Mononuclear cell (primary cell): ENCODE results near the gene CLASP1. TPM values are rescaled to one million over a fixed set of nuclear protein-coding genes. Genes with fewer than 3 reads are reported as not detected.
"Not testable (repeated sequence)": the region's sequence is repeated elsewhere in the genome, so short reads cannot be mapped to it uniquely, and the experiment has no call there.

ENCODE experiments used
- H3K27me3 ChIP-seq: 2 replicates; pipeline ENCODE4 v1.6.0; 2011; ENCODE audit warnings: low read length, control low read depth; ENCODE audit not compliant: insufficient read depth
- H3K4me1 ChIP-seq: 2 replicates; pipeline ENCODE4 v1.5.1; 2011; ENCODE audit warnings: mild to moderate bottlenecking, low read length, control low read depth; ENCODE audit not compliant: insufficient read depth
- H3K4me3 ChIP-seq: 2 replicates; pipeline ENCODE4 v1.5.1; 2011; ENCODE audit warnings: mild to moderate bottlenecking, low read length, moderate library complexity
- H3K9me3 ChIP-seq: 2 replicates; pipeline ENCODE4 v1.5.1; 2011; ENCODE audit warnings: low read depth, mild to moderate bottlenecking, control low read depth, low read length
- total RNA-seq: library from RNA; depleted of rRNA; stranded (reverse); fragments of >200 nt; gene quantifications from one replicate; pipeline ENCODE4 v1.2.3, GENCODE V29; 2012

The CLASP1 gene
- total RNA-seq, 1 donor: 74.6 TPM

DNA sequence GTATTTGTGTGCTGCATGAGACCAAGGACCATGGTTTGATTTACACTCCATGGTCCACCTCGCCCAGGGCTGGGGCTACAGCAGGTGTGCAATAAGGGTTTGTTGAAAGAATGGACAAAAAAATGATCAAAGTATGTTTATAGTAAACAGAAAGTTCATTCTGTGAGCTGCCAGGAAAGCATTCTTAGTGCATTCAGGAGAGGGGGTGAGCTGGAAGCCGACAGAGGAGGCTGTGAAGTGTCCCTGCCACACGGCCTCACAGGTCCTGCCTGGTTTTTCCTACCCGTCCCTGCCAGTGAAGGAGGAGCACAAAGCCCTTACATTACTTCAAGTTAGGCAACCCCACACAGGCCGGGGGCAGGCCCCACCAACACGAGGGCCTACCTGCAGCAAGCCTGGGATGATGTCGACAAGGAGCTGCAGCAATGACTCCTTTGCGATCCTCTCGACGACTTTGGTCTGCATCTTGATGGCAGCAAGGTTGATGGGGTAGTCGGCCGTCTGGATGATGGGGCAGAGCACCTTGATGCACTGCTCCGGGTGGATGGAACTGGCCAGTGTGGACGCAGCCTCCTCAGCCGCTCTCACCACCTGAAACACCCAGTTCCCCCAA is 301.0 kb downstream of the CLASP1 start:
- H3K9me3 ChIP-seq: no peaks in the 10 kb centered on the region
- H3K27me3 ChIP-seq: no peaks in the 10 kb centered on the region
- no peak overlapping the region for H3K4me3 ChIP-seq
- no peaks in the 10 kb centered on the region for H3K4me1 ChIP-seq

DNA sequence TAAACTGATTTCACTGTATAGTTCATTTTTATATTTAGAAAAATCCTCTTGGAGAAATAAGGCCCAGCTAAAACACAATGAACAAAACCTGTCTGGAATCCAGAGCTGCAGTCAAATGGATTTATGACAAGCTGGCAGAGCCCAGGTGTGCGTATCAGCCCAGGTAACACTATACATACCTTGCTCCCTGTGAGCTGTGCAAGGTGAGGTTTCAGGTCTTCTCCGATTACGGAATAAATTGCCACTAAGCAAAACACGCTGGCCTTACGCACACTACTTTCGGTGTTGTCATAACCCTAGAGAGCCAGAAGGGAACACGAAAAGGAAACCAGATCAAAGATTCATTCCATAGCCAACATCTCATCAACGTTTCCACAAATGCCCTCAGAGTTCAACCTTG is 302.4 kb downstream of the CLASP1 start:
- Histone ChIP-seq H3K4me1 (no peaks in the 10 kb centered on the region), H3K27me3 (no peaks in the 10 kb centered on the region), H3K4me3 (no peak overlapping the region), H3K9me3 (no peaks in the 10 kb centered on the region)

DNA sequence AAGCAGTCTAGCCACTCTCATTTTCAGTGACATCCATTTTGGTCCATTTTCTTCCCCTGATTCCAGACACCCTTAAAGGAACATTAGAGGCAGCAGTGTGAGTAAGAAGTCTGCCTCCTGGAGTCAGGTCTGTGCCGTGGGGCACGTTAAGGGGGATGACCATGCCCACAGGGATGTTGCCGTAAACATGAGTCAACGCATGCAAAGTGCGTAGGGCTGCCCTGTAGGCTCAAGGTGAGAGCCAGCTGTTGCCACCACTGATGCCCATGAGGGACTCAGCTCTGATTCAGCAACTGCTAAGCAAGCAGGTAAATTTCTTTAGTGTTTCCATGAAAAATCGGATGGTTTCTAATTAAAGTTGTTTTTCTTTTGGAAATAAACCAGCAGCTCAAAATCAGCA is 302.9 kb downstream of the CLASP1 start:
- H3K4me3 ChIP-seq: no peak overlapping the region
- no peaks in the 10 kb centered on the region for H3K27me3 ChIP-seq
- no peaks in the 10 kb centered on the region for H3K4me1 ChIP-seq
- H3K9me3 ChIP-seq: no peaks in the 10 kb centered on the region

DNA sequence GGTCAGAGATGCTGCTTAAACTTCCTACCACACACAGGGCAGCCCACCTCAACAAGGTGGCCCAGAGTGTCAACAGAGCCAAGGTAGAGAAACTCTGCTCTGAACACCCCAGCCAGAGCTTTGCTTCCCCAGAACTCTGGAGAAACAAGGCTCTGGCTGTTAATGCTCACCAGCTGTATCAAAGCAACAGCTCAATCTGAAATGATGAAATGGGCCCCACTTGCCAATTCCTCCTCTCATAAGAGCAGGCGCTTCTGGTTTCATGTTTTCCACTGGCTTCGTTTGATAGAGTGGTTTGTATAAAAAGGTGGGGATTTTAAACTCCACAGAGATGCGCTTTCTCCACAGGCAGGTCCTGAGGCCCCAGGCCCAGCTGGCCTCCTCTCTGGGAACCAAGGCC is 303.4 kb downstream of the CLASP1 start:
- H3K4me1 ChIP-seq: no peaks in the 10 kb centered on the region
- H3K9me3 ChIP-seq: no peaks in the 10 kb centered on the region
- no peaks in the 10 kb centered on the region for H3K27me3 ChIP-seq
- H3K4me3 ChIP-seq: no peak overlapping the region

DNA sequence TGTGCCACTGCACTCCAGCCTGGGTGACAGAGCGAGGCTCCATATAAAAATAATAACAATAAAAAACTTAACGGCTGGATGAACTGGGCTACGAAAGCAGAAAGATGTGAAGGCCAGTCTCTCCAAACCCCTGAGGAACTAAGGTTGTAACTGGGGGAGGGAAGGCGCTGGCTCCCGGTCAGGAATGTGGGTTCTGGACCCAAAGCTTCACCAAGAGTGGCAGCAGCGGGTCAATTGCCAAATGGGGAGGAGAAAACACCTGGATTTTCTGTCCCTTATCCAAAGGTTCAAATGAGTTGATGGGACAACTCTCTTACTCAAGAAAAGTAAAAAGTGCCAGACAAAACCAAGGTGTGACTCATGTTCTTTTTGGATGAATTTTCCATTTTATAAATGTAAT is 304.2 kb downstream of the CLASP1 start:
- H3K4me3 ChIP-seq: no peak overlapping the region
- no peaks in the 10 kb centered on the region for H3K9me3 ChIP-seq
- H3K27me3 ChIP-seq: no peaks in the 10 kb centered on the region
- H3K4me1 ChIP-seq: no peaks in the 10 kb centered on the region

DNA sequence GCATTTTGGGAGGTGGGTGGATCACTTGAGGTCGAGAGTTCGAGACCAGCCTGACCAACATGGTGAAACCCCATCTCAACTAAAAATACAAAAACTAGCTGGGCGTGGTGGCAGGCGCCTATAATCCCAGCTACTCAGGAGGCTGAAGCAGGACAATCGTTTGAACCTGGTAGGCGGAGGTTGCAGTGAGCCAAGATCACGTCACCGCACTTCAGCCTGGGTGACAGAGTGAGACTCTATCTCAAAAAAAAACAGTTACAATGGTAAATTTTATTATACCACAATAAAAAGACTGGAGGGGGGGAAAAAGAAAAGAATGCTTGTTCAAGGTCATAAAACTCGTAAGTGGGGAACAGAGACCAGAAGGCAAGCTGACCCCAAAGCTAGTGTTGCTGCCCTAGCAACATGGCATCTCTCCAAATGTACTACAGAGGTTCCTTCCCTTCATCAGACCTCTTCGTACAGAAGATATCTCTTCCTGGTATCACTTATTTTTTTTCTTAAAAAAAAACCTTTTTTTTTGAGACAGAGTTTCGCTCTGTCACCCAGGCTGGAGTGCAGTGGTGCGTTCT is 305.3 kb downstream of the CLASP1 start:
- H3K27me3 ChIP-seq, H3K9me3 ChIP-seq, H3K4me1 ChIP-seq, H3K4me3 ChIP-seq: not testable (repeated sequence)

DNA sequence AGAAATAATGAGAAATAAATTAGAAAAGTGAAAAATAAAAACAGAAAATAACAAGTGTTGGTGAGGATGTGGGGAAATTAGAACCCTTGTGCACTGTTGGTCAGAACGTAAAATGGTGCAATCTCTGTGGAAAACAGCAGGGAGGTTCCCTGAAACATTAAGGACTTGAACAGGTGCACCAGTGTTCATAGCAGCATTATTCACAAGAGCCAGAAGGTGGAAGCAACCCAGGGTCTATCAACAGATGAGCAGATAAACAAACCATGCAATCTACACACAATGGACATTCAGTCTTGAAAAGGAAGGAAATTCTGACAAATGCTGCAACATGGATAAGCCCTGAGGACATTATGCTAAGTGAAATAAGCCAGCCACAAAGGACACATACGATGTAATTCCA is 306.1 kb downstream of the CLASP1 start:
- Histone ChIP-seq H3K4me1 (no peaks in the 10 kb centered on the region), H3K9me3 (no peaks in the 10 kb centered on the region), H3K27me3 (no peaks in the 10 kb centered on the region), H3K4me3 (no peak overlapping the region)

DNA sequence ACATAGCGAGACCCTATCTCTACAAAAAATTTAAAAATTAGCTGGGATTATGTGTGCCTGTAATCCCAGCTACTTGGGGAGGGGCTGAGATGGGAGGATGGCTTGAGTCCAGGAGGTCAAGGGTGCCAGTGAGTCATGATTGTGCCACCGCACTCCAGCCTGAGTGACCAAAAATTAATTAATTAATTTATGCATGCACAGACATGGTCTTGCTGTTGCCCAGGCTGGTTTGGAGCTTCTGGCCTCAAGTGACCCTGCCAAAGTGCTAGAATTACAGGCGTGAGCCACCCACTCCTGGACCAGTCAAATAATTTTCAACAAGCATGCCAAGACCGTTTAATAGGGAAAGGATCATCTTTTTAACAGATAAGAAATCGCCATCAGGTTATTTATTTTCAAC is 306.5 kb downstream of the CLASP1 start:
- no peaks in the 10 kb centered on the region for H3K9me3 ChIP-seq
- H3K27me3 ChIP-seq: no peaks in the 10 kb centered on the region
- H3K4me3 ChIP-seq: no peak overlapping the region
- no peaks in the 10 kb centered on the region for H3K4me1 ChIP-seq

DNA sequence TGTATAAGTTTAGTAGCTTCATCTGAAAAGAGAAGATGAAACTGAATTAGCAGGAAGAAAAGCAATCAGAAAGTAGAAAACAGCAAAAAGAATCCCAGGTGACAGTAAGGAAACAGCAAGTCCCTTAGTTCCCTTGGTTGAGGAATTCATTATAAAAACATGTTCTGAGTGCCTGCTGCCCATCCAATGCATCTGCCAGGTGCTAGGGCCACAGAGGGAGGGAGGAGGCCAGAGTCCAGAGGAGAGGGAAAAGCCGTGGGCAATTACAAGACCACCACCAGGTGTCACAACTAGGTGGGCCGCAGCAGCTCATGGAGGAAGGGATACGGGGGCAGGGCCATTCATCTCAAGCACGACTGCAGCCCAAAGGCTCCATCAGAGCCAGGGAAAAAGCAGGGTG is 308.3 kb downstream of the CLASP1 start:
- H3K4me3 ChIP-seq: no peak overlapping the region
- no peaks in the 10 kb centered on the region for H3K4me1 ChIP-seq
- H3K9me3 ChIP-seq: no peaks in the 10 kb centered on the region
- H3K27me3 ChIP-seq: no peaks in the 10 kb centered on the region

DNA sequence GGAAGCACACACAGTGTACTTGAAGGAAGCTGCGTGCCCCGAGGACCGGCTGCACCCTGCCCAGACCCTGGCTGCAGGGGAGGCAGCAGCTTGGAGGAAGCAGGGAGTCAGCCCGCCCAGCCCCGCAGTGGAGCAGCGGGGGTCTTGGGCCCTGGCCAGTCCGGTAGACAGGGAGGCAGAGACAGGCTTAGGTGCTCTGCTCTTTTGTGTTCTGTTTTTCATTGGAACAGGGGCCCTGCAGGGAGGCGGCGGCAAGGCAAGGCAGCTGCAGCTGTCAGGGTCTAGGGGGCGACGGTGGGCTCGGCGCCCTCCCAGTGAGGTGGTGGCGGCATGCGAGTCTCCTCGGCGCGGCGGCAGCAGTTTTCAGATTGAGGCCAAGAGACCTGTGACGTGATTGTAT is 311.0 kb downstream of the CLASP1 start:
- H3K27me3 ChIP-seq: no peaks in the 10 kb centered on the region
- no peak overlapping the region for H3K4me3 ChIP-seq
- no peaks in the 10 kb centered on the region for H3K4me1 ChIP-seq
- no peaks in the 10 kb centered on the region for H3K9me3 ChIP-seq

DNA sequence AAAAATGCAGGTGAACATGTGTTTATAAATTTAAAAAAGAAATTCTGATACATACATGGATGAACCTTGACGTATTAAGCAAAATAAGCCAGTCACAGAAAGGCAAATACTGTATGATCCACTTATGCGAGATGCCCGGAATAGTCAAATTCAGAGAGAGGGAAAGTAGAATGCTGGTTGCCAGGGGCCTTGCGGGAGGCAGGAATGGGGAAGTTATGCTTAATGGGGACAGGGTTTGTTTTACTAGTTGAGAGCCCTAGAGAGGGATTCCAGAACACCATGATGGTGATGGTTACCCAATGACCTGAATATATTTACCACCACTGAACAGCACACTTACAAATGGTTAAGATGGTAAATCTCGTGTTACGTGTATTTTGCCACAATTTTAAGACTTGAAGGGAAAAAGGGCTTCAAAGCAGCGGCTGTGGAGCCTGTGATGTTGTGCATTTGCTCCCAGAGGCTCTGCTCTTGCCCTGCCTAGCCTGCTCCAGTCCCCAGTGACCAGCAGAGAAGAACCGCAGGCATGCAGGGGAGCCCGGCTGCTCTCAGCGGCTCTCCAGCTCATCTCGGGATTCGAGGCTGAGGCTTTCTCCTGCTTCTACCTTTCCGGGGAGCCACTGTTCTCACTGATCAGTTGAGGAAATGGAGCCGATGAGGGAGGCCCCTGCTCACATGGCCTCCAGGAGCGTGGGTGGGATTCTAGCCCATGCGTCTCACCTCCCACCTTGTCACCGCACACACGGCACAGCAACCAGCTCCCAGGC is 312.6 kb downstream of the CLASP1 start:
- Histone ChIP-seq H3K4me3 (no peak overlapping the region), H3K9me3 (no peaks in the 10 kb centered on the region), H3K4me1 (no peaks in the 10 kb centered on the region)

DNA sequence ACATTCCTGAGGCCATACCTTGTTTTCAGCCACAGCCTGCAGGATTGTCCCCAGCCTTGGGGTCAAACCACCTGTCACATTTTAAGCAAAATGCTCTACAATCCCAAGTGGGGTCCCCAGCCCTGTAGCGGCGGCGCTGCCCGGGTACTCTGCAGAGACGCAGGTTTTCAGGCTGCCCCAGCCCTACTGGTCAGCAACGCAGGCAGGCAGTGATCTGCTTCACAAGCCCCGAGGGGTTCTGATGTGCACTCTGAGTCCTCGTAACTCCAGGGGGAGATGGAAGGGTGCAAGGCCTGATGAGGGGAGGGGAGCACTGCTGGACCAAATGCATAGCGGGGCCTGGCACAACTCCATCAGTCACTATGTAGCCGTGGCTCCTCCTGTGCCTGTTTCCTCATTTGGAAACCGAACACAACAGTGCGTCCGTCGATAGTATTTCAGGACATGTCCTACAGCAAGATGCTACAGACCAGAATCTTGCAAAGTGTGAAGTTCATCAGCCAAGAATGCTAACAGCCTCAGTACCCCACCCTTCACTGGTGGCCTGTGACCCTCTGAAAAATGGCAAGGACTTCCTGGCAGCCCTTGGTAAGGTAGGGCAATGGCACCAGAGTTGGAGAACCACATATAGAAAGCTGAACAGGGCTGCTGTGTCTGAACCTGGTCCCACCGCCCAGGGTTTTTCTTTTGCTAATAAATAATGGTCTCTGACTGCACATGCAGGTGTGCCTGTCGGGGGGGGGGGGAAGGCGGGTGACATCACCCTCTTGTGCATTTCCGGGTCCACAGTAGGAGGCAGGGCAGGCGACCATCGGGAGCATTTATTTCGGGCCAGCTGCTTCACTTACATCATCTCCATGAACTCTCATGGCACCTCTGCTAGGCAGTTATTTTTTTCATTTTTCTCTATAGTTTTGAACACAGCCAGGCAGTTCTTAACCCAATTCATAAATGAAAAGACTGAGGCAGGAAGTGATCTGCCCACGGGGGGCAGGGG is 313.7 kb downstream of the CLASP1 start:
- Histone ChIP-seq H3K4me3 (no peak overlapping the region), H3K27me3 (no peaks in the 10 kb centered on the region), H3K9me3 (no peaks in the 10 kb centered on the region), H3K4me1 (no peaks in the 10 kb centered on the region)

More for the DNA sequence above, 312.6 kb downstream of the CLASP1 start:
- no peaks in the 10 kb centered on the region for H3K27me3 ChIP-seq

DNA sequence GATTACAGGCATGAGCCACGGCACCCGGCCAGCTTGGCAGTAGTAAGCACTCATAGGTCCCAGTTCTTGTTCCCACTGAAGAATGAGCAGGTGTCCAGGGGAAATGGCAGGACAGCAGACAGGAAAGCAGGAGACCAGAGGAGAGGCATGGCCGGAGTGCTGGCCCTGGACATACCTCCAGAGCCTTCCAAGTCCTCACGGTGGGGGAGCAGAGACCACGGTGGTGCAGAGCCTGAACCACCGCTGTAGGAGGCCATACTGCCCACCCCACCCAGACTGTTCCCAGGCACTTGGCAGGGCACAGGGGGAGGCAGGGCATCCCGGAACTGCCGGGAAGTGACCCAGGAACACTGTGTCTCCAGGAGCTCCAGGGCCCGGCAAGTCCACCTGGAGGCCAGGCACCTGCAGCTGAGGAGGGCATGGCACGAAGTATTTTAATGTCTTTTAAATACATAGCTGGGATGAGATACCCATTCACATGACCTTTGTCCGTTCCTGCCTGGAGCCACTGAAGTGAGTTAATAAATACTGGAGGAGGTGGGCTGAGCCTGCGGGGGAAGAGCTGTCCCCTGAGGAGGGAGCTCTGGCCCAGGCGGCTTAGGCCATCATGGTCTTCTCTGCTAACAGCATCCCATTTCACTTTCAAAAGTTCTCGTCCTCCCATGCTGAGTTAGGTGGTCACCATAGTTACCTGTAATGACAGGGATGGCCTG is 314.5 kb downstream of the CLASP1 start:
- Histone ChIP-seq H3K4me3 (no peak overlapping the region), H3K4me1 (no peaks in the 10 kb centered on the region), H3K27me3 (no peaks in the 10 kb centered on the region), H3K9me3 (no peaks in the 10 kb centered on the region)

DNA sequence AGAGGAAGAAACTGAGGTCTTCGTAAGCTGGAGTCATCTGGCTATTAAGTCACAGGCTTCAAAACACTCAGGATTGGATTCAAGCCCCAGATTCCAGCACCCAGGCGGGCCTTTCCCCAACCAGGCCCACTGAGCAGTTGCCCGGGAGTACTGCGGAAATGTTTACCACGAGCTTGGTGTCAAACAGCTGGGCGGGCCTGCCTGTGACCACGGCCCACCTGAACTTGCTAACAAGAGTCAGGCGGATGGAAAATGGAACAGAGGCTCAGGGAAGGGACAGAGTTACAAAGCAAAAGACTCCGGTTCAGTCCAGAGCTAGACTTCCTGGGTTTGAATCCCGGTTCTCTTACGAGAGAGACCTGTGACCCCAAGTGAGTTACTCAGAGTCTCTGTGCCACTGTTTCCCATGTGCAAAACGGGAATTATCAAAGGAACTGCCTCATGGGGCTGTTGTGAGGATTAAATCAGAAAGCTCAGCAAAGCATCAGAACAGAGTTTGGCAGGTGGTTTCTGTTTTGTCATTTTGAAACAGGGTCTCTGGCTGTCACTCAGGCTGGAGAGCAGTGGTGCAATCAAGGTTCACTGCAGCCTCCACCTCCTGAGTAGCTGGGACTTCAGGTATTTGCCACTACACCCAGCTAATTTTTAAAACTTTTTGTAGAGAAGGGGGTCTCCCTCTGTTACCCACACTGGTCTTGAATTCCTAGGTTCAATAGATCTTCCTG is 315.3 kb downstream of the CLASP1 start:
- Histone ChIP-seq H3K4me1 (no peaks in the 10 kb centered on the region), H3K4me3 (no peak overlapping the region), H3K9me3 (no peaks in the 10 kb centered on the region), H3K27me3 (no peaks in the 10 kb centered on the region)
